HepG2 (cell line): Measurements from ENCODE around the gene ASNS. TPM values are rescaled to one million over a fixed set of nuclear protein-coding genes. Genes with fewer than 3 reads are reported as not detected.

Source experiments
- ATAC-seq: fragments of 200-7000 bp; cut with Tn5 transposase; 3 replicates; pipeline ENCODE4 v1.9.1; 2020; ENCODE audit warnings: mild to moderate bottlenecking, moderate library complexity
- BruUV-seq: library from RNA; stranded (reverse); fragments of 400-500 nt; replicated peaks from 2 replicates; lab custom pipeline; 2021; lab: Mats Ljungman, UMichigan
- CTCF ChIA-PET: fragments of 300-600 bp; formaldehyde crosslinking; extraction: SDS; loops from one replicate; lab custom pipeline; 2021; ENCODE audit warnings: low total read pairs, inconsistent platforms, low intra/inter-chr PET ratio; lab: Yijun Ruan, JAX
- POLR2A ChIA-PET: fragments of 350-600 bp; sonication (Branson Sonifier 250); formaldehyde crosslinking; loops from one replicate; lab custom pipeline; 2020; ENCODE audit warnings: antibody characterized with exemption, inconsistent platforms; lab: Yijun Ruan, JAX
- DNase-seq: peaks from one replicate; pipeline ENCODE4 v3.0.0-alpha.2; 2015; ENCODE audit warnings: low spot score
- FAIRE-seq: peaks from 3 replicates; lab custom pipeline; 2011; peaks lifted over from hg19 to GRCh38; lab: Jason Lieb, UNC
- H2AFZ ChIP-seq: one replicate; pipeline ENCODE4 v1.6.1; 2011; ENCODE audit warnings: low read length, inconsistent platforms
- H3K27ac ChIP-seq: fragments of 300-600 bp; 3 replicates; pipeline ENCODE4 v1.8.0; 2011; ENCODE audit warnings: mixed run types, mild to moderate bottlenecking, mixed read lengths, low read length, inconsistent platforms; ENCODE audit not compliant: insufficient read depth; ENCODE audit errors: extremely low read length
- H3K27me3 ChIP-seq, 2 experiments: fragments of 200-600 bp in 1 of 2; 2 replicates in 1 of 2; 3 replicates in 1 of 2; pipeline versions ENCODE4 v1.6.0 to v1.8.0; 2011; ENCODE audit warnings: low read length in 2 of 2, mild to moderate bottlenecking in 2 of 2, moderate library complexity in 2 of 2, inconsistent platforms in 1 of 2; ENCODE audit not compliant: insufficient read depth in 2 of 2, control insufficient read depth in 1 of 2
- H3K36me3 ChIP-seq, 2 experiments: fragments of 200-600 bp in 1 of 2; replicated peaks in 1 of 2; 2 replicates in 1 of 2; 3 replicates in 1 of 2; pipeline versions ENCODE4 v1.5.1 to v1.8.0; 2011; ENCODE audit warnings: low read length in 2 of 2, inconsistent platforms in 1 of 2; ENCODE audit not compliant: insufficient read depth in 2 of 2, control insufficient read depth in 1 of 2
- H3K4me1 ChIP-seq: 2 replicates; pipeline ENCODE4 v1.5.1; 2012; ENCODE audit warnings: low read length, inconsistent platforms; ENCODE audit not compliant: insufficient read depth
- H3K4me2 ChIP-seq: 2 replicates; pipeline ENCODE4 v1.6.0; 2011; ENCODE audit warnings: low read depth, low read length, inconsistent platforms
- H3K4me3 ChIP-seq, 3 experiments: fragments of 200-600 bp in 1 of 3; sonication (generic), shearing (Covaris generic) in 1 of 3; replicated peaks in 1 of 3; 2 replicates each; pipeline ENCODE4 v1.5.1; 2011 to 2016; ENCODE audit warnings: low read length in 3 of 3, inconsistent platforms in 2 of 3, low read depth in 2 of 3, mild to moderate bottlenecking in 2 of 3, control low read depth in 1 of 3, mixed read lengths in 1 of 3; ENCODE audit not compliant: insufficient read depth in 1 of 3
- H3K79me2 ChIP-seq: one replicate; pipeline ENCODE4 v1.6.1; 2011; ENCODE audit warnings: low read length, inconsistent platforms; ENCODE audit not compliant: insufficient read depth
- H3K9ac ChIP-seq: 2 replicates; pipeline ENCODE4 v1.6.0; 2011; ENCODE audit warnings: mild to moderate bottlenecking, low read depth, low read length, inconsistent platforms; ENCODE audit not compliant: insufficient read depth
- H3K9me3 ChIP-seq: 2 replicates; pipeline ENCODE4 v1.5.1; 2012; ENCODE audit warnings: mild to moderate bottlenecking, low read length
- H4K20me1 ChIP-seq: 2 replicates; pipeline ENCODE4 v1.6.0; 2011; ENCODE audit warnings: inconsistent platforms, mild to moderate bottlenecking, low read length, moderate library complexity; ENCODE audit not compliant: insufficient read depth
- STAG1 ChIP-seq: sonication (generic); formaldehyde crosslinking; IDR thresholded peaks from 2 replicates; pipeline ENCODE4 v1.4.0; 2020; ENCODE audit warnings: missing genetic modification reagents
- in situ Hi-C: cut with HindIII; loops from 2 replicates; pipeline ENCODE4 v1.10.0; 2017; ENCODE audit warnings: low pct_unique_long_range_greater_than_20kb; ENCODE audit not compliant: extremely low pct_ligation_motif_present
- intact Hi-C: fragments of 100-400 bp; cut with micrococcal nuclease; formaldehyde crosslinking; loops from one replicate; pipeline ENCODE4 v1.10.0; 2022; ENCODE audit not compliant: unreplicated experiment
- polyA plus RNA-seq, 8 experiments: library from polyadenylated mRNA; depleted of rRNA in 3 of 8; stranded (reverse) in 7 of 8; unstranded in 1 of 8; fragments of >200 nt; fragmentation: Illumina TruSeq in 4 of 8; extraction: Trizol in 4 of 8; gene quantifications; 2 replicates each; pipeline versions ENCODE4 v1.2.1 to v1.2.3, GENCODE V29; 2011 to 2016; ENCODE audit warnings: low read depth in 4 of 8, missing spikeins in 1 of 8, mixed read lengths in 1 of 8; ENCODE audit not compliant: insufficient read depth in 1 of 8
- total RNA-seq, 5 experiments: library from RNA; depleted of rRNA; stranded (reverse); fragments of >200 nt; fragmentation: Illumina TruSeq; extraction: Trizol; gene quantifications; 2 replicates each; pipeline ENCODE4 v1.2.3, GENCODE V29; 2016; ENCODE audit warnings: low read depth in 1 of 5
- TF ChIP-seq, protein P1 (sequence below): IDR thresholded peaks from 2 replicates; pipeline ENCODE4 v1.6.1; 2018; ENCODE audit warnings: missing genetic modification reagents, mild to moderate bottlenecking, missing compliant biosample characterization
- TF ChIP-seq, protein P2 (sequence below): sonication (generic); formaldehyde crosslinking; IDR thresholded peaks from 2 replicates; pipeline ENCODE4 v1.5.0; 2020; ENCODE audit warnings: mild to moderate bottlenecking, missing genetic modification reagents, moderate library complexity

Gene ASNS
- total and polyA plus RNA-seq, 2 of the 13 experiments (the other 11 are each of a cell fraction or from before 2014, with no cell fraction given): 55.0 to 75.1 TPM

DNA sequence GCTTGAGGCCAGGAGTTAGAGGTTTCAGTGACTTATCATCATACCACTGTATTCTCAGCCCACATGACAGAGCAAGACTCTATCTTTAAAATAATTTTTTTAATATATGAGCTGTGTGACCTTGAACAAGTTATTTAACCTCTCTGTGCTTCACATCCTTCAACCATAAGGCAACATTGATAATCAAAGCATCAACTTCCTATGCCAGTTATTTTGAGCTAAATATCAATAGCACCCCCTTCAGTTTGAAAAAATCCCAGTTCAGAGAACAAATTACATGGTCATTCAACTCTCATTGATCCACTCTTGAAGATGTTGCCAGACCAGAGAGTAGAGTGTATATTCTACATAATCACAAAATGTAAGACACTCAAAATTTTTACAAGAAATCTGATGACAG is 53.0 kb downstream of the ASNS start:
- CTCF ChIA-PET: no interaction called here
- POLR2A ChIA-PET: no interaction called here
- no TSS peak for BruUV-seq

More for the DNA sequence above, 53.0 kb downstream of the ASNS start:
- in situ Hi-C loops (no loop called here), intact Hi-C loops (no loop called here)
- Histone ChIP-seq H4K20me1 (no peaks in the 10 kb centered on the region), H3K9me3 (no peaks in the 10 kb centered on the region), H2AFZ (no peak overlapping the region), H3K4me2 (no peak overlapping the region), H3K4me3 (no peak overlapping the region), H3K27ac (no peak overlapping the region), H3K27me3 (no peaks in the 10 kb centered on the region), H3K9ac (no peak overlapping the region), H3K79me2 (no peaks in the 10 kb centered on the region), H3K4me1 (no peaks in the 10 kb centered on the region), H3K36me3 (no peaks in the 10 kb centered on the region)
- DNase-seq: peak; percentile 8
- no peak for ATAC-seq
- TF ChIP-seq, protein P1, sequence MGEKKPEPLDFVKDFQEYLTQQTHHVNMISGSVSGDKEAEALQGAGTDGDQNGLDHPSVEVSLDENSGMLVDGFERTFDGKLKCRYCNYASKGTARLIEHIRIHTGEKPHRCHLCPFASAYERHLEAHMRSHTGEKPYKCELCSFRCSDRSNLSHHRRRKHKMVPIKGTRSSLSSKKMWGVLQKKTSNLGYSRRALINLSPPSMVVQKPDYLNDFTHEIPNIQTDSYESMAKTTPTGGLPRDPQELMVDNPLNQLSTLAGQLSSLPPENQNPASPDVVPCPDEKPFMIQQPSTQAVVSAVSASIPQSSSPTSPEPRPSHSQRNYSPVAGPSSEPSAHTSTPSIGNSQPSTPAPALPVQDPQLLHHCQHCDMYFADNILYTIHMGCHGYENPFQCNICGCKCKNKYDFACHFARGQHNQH (CRISPR knock-in tag): no peak
- peak; percentile 31; the same call in 1 of the 2 replicates for TF ChIP-seq STAG1
- TF ChIP-seq, protein P2, sequence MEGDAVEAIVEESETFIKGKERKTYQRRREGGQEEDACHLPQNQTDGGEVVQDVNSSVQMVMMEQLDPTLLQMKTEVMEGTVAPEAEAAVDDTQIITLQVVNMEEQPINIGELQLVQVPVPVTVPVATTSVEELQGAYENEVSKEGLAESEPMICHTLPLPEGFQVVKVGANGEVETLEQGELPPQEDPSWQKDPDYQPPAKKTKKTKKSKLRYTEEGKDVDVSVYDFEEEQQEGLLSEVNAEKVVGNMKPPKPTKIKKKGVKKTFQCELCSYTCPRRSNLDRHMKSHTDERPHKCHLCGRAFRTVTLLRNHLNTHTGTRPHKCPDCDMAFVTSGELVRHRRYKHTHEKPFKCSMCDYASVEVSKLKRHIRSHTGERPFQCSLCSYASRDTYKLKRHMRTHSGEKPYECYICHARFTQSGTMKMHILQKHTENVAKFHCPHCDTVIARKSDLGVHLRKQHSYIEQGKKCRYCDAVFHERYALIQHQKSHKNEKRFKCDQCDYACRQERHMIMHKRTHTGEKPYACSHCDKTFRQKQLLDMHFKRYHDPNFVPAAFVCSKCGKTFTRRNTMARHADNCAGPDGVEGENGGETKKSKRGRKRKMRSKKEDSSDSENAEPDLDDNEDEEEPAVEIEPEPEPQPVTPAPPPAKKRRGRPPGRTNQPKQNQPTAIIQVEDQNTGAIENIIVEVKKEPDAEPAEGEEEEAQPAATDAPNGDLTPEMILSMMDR (CRISPR knock-in tag): 0 out of 2 replicates have a peak, but pooled peaks have one; percentile 21
- FAIRE-seq: no peak
